NOMO-1 (cell line): ENCODE results near the gene TAS2R39.
"Not testable (repeated sequence)": the region's sequence is repeated elsewhere in the genome, so short reads cannot be mapped to it uniquely, and the experiment has no call there.

Source experiments
- DNase-seq, 2 experiments: peaks; one replicate each; lab custom pipeline; 2025; ENCODE audit not compliant: unreplicated experiment in 2 of 2; lab: John Stamatoyannopoulos, UW

The TAS2R39 gene

DNA sequence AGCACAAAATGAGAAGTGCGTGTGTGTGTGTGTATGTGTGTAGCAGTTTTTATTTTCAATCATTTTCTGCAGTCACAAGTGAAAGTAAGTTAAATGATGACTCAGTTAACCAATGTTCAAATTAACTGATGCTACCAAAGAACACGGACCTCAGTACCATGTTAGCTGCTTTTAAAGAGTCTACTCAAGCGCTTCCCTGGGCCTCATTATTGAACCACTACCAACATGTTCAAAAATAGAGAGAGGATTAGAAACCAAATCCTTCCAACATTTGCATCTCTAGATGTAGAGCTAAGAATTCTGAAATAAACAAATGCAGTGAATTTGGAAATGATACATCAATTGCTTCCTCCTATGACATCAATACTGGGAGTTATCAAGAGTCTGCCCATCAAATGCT, at the start of gene TAS2R39:
TAS2R39 (plus strand) TSS at position 396 of the 400 bp plus-strand sequence; CDS start at position 396, 0 bp downstream.
- no peak for DNase-seq

DNA sequence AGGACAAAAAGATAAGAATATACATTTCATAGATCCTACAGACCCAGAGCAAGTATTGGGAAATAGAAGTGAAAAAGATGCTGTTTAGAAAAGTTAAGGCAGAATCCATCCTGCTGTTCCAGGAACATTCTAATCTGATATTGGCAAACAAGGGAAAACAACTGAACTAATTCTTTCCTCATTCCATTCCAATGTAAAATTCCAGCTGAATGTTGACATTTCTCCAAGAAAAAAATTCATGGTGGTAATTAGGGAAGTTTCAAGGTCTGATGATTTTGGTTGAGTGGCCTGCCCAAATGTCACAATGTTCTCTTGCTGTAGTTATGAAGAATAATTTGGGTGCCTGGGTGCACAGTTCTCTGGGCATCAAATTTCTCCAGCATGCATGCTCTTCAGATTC, 36.1 kb upstream of the TAS2R39 start:
- DNase-seq = no peak

DNA sequence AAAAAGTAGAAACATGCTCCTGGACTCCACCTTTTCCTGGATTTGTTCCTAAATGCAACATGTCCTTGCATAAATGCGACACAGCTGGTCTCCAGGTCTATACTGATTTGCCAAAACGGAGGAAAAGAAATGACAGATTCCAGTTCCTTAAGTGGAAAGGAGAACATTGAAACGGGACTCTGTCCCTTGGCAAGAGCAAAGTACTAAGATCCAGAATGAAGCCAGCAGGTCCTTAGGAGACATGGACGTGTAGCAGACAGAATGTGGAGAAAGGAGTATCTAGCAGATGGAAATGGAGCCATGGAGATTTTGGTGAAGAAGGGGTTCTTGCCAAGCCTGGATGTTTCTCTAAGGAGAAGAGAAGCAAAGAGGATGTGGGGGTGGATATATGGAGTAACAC, 35.2 kb upstream of the TAS2R39 start:
- no peak for DNase-seq

DNA sequence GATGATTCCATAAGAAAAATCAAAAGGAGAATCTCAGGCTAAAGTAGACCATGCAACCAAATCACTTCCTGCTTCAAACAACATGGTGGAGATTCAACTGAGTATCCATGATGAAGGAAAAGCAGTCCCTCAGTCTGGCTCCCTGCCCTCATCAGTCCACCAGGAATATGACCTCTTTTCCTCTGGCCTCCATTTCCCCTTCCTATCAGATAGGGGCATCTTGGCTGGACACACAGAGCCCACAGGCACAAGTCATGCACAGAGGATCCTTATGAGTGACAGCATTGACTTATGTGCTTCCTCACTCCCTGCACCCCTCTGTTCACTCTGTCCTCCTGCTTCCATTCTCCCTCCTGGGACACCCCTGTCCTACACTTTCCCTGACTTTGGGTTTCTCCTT, 34.6 kb upstream of the TAS2R39 start:
- DNase-seq = no peak

DNA sequence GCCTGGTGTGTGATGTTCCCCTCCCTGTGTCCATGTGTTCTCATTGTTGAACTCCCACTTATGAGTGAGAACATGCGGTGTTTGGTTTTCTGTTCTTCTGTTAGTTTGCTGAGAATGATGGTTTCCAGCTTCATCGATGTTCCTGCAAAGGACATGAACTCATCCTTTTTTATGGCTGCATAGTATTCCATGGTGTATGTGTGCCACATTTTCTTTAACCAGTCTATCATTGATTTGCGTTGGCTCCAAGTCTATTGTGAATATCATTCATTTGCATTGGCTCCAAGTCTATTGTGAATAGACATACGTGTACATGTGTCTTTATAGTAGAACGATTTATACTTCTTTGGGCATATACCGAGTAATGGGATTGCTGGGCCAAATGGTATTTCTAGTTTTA, 32.5 kb upstream of the TAS2R39 start:
- not testable (repeated sequence) for DNase-seq

DNA sequence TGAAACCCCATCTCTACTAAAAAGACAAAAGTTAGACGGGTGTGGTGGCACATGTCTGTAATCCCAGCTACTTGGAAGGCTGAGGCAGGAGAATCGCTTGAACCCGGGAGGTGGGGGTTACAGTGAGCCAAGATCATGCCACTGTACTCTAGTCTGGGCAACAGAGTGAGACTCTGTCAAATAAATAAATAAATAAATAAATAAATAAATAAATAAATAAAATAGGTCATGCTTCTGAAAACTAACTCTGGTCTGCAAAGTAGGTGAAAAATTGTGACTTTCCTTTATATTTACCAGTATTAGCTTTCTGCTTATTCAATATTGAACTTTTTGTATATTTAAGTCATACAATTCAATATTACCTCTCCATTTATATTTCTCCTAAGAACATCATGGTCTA, 24.6 kb upstream of the TAS2R39 start:
- not testable (repeated sequence) for DNase-seq

DNA sequence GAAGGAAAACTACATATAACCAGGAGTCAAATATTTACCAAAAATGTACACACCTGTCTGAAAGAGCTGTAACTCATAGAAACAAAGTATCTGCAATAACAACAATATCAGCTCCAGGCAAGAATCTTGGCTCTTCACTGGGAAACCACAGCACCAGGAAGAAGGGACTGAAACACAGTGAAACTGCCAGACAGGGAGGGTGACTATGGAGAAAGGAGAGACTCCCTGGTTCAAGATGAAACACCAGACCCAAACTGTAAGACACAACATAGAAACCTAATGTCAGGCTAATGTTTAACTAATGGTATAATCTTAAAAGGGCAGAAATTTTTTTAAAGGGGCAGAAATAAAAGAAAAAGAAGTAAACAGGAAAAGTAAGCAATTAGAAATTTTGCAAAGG, 11.5 kb upstream of the TAS2R39 start:
- no peak for DNase-seq

DNA sequence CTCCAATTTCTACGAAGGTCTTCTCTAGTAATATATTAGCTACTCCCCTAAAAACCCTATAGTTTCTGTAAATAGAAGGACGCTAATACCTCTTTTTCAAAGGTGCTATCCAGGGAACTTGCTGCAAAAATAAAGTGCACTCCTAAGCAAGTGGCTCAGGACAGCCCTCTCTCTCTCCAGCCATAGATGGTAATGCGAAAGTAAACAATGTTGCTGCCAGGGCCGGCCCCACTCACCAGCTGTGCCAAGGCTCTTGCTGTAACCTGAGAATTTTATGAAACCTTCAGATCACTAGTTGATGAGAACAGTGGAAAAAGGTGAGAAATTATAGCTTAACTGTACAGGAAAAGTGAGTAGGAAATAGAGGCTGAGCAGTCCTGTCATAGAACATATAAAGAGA, 10.9 kb upstream of the TAS2R39 start:
- DNase-seq = no peak

DNA sequence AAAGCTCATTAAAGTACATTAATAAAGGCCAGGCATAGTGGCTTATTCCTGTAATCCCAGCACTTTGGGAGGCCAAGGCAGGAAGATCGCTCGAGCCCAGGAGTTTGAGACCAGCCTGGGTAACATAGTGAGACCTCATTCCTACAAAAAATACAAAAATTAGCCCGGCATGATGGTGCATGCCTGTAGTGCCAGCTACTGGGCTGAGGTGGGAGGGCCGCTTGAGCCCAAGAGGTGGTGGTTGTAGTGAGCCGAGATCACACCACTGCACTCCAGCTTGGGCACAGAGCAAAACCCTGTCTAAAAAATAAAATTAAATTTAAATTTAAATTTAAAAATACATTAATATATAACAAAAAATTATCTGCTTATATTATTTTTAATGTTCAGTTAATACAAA, 7.1 kb upstream of the TAS2R39 start:
- DNase-seq = no peak

DNA sequence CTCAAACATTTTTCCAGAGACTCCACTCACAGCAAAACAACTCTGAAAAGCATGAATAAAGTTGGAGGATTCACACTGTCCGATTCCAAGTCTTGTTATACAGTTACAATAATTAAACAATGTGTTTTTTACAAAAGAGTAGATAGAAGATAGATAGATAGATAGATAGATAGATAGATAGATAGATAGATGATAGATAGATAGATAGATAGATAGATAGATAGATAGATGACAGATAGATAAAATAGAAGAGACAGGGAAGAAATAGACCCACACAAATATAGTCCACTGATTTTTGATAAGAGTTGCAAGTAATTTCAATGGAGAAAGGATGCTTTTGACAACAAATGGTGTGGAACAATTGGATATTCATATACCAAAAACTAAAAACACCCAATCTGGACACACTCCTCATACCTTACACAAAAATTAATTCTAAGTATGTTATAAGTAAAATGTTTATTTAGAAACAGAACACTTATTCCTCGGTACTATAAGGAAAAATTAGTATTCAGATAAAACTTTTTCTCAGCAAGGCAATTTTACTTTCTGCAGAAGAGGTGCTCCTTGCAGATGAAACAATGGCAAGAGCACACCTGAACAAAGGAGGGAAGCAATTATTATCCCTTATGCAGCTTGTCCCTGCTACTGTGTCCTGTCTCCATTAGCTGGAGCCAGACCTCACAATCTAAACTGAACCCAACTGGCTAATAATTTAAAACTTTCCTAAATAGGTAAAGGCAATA, 5.7 kb upstream of the TAS2R39 start:
- no peak for DNase-seq

DNA sequence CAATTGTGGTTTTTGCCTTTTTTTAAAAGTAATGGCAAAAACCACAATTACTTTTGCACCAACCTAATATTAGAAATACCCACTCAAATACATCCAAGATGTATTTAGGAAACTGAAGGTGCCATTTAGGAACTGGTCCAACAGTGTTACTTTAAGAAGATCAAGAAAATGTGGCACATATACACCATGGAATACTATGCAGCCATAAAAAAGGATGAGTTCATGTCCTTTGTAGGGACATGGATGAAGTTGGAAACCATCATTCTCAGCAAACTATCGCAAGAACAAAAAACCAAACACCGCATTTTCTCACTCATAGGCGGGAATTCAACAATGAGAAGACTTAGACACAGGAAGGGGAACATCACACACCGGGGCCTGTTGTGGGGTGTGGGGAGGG, 2.4 kb upstream of the TAS2R39 start:
- DNase-seq = not testable (repeated sequence)

DNA sequence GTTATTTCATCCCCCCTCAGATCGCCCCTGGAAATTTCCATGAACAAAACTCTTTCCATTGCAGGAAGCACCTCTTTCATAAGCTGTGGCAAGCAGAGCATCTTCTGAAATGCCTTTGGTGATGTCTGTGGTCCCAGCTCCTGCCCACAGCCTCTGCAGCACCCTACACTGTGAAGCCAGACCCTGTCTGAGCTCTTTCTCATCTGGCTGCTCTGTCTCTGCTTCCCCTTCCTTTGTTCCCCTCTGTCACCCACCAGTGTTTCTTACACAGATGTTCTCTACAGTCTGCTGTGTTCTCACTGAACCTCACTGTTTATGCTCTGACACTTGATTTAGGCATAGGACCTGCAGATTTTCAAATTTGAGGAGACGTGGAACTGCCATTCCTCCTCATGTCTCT, 1.9 kb upstream of the TAS2R39 start:
- no peak for DNase-seq

DNA sequence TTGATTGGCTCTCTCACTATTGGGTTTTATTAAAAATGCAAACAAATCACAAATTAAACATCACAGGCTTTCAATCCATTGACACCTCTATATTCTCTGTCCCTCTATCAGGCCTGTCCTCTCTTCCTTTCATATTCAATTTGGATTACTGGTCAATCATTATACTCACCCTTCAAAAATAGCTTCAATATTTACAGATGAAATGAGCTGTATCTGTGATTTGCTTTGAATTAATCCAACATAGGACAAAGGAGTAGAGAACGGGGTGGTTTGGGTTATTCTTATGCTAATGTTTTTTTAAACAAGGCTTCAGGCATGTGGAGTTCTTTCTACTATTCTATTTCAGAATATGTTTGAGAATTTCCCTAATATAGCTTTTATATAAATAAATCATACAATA, 2.3 kb downstream of the TAS2R39 start:
- DNase-seq = no peak

DNA sequence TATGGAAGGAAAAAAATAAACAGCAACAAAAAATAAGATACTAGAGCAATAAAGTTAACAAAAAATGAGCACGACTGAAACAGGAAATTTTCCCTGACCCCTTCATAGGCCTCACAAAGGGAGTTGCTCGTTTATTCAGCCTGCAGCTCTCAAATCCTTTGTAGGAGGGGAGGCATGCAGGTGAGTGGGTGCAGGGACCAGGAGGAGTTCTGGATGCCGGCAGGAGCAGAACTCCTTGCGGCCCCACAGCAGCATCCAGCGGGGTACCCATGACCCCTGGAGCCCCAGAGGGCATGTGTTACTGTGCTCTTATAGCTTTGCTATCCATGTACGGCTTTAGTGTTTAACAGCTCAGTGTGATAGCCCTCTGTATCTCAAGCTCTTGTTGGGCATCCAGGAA, 5.8 kb downstream of the TAS2R39 start:
- DNase-seq = no peak

DNA sequence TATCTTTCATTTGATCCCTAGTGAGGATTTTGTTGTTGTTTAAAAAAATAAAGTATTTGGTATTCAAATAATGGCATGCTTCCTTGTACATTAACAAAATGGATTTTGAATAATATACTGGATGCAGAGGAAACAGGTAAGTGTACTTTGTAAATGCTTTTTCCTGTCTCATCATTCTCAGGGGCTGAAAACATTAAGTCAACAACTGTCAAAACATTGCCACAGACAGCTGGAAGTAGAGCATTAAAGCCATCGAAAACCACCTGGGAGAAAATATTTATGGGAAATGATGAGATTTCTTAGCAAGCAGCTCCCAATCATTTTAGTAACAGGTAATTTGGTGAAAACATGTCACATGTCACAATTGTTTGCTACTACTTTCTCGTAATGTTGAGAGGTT, 10.7 kb downstream of the TAS2R39 start:
- DNase-seq = no peak

DNA sequence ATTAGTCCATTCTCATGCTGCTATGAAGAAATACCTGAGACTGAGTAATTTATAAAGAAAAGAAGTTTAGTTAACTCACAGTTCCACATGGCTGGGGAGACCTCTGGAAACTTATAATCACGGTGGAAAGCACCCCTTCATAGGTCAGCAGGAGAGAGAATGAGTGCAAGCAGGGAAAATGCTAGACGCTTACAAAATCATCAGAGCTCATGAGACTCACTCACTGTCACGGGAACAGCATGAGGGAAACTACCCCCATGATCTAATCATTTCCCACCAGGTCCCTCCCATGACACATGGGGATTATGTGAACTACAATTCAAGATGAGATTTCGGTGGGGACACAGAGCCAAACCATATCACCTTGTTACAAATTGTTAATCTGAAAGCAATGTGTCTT, 15.8 kb downstream of the TAS2R39 start:
- no peak for DNase-seq

DNA sequence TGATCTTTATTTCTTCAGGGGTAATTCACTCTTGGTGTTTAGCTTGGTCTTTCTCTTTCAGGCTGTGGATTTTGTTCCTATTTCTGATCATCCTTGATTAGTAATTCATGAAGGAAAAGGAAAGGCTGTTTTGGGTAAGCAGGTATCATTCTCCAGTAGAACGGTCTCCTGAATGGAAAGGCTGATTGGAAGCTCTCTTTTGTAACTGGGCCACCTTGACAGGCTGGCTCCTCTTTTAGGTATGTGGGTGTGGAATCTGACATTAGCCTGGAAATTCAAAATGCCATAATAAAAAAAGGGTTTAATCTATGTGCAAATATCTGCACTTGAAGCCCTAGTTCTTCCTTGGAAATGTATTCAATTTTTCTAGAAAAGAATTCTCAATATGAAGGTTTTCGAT, 18.9 kb downstream of the TAS2R39 start:
- DNase-seq = no peak

DNA sequence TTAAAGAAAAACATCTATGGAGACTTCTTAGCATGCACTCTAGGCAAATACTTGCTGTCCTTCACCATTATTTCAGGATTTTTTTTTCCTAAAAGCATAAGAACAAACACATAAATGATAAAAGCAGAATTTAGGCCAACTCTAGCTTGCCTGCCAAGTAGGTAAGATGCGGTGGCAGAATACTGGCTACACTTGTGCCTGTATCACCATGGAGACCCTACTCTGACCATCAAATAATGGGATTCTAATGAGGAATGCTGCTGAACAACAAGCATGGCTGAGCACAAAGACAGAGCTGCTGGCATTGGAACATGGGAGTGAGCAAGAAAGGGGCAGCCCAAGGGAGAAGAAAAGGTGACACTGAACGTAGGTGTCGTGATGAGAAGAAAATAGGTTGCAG, 20.2 kb downstream of the TAS2R39 start:
- no peak for DNase-seq

DNA sequence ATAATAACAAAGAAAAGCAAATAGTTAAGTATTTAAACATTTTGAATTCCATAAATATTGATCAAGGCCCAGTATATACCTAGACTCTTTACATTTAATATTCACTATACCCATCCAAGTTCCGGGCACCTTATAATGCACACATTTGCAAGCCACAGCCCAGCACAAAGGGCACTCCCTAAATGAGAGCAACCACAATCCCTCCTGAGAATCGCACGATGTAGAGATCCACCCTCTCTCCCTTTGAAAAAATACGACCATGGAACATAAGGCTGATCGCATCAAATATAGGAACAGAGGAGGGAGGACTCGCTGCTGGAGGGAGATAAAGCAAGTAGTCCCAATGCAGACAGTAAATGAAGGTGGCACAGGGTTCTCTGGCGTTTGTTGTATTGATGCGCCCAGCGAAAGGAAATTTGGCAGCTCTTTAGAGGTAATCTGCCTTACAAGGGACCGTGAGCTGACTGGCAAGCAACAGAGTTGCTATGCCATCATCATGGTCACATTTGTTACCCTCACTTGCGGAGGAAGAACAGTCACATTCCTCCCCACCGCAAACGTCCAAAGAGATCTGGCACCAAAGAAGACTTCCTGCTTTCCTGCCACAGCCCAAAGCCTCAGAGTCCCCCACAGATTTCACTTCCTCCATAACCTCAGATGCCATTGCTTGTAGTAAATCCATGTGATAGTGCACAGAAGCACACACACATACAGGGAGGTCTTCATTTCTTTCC, 22.5 kb downstream of the TAS2R39 start:
- DNase-seq = peak; percentile 80 to 88

DNA sequence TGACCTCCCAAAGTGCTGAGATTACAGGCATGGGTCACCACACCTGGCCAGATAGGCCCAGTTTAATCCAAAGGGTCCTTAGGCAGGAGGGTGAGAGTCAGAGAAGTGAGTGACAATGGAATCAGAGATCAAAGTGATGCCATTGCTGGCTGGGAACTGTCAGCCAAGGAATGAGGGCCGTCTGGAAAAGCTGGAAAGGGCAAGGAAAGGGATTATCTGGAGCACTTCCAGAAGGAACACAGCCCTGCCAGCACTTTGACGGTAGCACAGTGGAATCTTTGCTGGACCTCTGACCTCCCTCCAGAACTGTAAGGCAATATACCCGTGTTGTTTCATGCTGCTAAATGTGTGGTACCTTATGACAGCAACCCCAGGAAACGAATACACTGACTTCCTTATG, 27.3 kb downstream of the TAS2R39 start:
- DNase-seq = no peak

DNA sequence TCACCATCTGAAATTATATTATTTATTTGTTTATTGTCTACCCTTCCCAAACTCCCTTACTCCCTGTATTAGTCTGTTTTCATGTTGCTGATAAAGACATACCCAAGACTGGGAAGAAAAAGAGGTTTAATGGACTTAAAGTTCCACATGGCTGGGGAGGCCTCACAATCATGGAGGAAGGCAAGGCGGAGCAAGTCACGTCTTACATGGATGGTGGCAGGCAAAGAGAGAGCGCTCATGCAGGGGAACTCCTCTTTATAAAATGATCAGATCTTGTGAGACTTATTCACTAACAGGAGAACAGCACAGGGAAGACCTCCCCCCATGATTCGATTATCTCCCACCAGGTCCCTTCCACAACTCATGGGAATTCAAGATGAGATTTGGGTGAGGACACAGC, 30.3 kb downstream of the TAS2R39 start:
- DNase-seq = not testable (repeated sequence)
